Measurements from ENCODE around the gene GH2. TPM values are rescaled to one million over a fixed set of nuclear protein-coding genes. Genes with fewer than 3 reads are reported as not detected.
A peak's percentile ranks its signal among the peaks of the same experiment; 100 is the strongest.
"Not testable (repeated sequence)": the region's sequence is repeated elsewhere in the genome, so short reads cannot be mapped to it uniquely, and the experiment has no call there.

The GH2 gene
- total RNA-seq, 1 donor from 2014 or later: not detected

- H3K4me3 Mint-ChIP-seq (ENCODE audit: unreplicated experiment); H3K9me3 Mint-ChIP-seq (ENCODE audit: unreplicated experiment); H3K27me3 Mint-ChIP-seq (ENCODE audit: unreplicated experiment); DNase-seq; H3K4me1 Mint-ChIP-seq (ENCODE audit: low read depth, unreplicated experiment); H3K27ac Mint-ChIP-seq (ENCODE audit: unreplicated experiment); H3K36me3 Mint-ChIP-seq (ENCODE audit: unreplicated experiment): not testable (repeated sequence)
These were observed 11.5 kb downstream of the GH2 start for GRCh38 chr17:63870292-63870665.

- not testable (repeated sequence) for H3K4me3 Mint-ChIP-seq (ENCODE audit: unreplicated experiment); H3K27me3 Mint-ChIP-seq (ENCODE audit: unreplicated experiment); DNase-seq; H3K9me3 Mint-ChIP-seq (ENCODE audit: unreplicated experiment); H3K36me3 Mint-ChIP-seq (ENCODE audit: unreplicated experiment); H3K4me1 Mint-ChIP-seq (ENCODE audit: low read depth, unreplicated experiment); H3K27ac Mint-ChIP-seq (ENCODE audit: unreplicated experiment)
- TF ChIP-seq CTCF (IDR thresholded peaks at IDR 0.05; ENCODE audit: partially characterized antibody, unreplicated experiment): peak; percentile 26
These were observed 12.1 kb downstream of the GH2 start for GRCh38 chr17:63869491-63870291.

GRCh38 chr17:63866625-63867024 is 15.1 kb downstream of the GH2 start:
- not testable (repeated sequence) for H3K36me3 Mint-ChIP-seq (ENCODE audit: unreplicated experiment); H3K9me3 Mint-ChIP-seq (ENCODE audit: unreplicated experiment); H3K4me3 Mint-ChIP-seq (ENCODE audit: unreplicated experiment); H3K27me3 Mint-ChIP-seq (ENCODE audit: unreplicated experiment); H3K27ac Mint-ChIP-seq (ENCODE audit: unreplicated experiment); DNase-seq
- H3K4me1 Mint-ChIP-seq (ENCODE audit: low read depth, unreplicated experiment): peaks cover 14% of the 10 kb centered on the region

GRCh38 chr17:63859257-63859656 is 22.5 kb downstream of the GH2 start:
- H3K9me3 Mint-ChIP-seq (ENCODE audit: unreplicated experiment): peaks cover 2% of the 10 kb centered on the region
- H3K36me3 Mint-ChIP-seq (ENCODE audit: unreplicated experiment): no peaks in the 10 kb centered on the region

GRCh38 chr17:63856425-63856824 is 25.3 kb downstream of the GH2 start:
- H3K27me3 Mint-ChIP-seq (ENCODE audit: unreplicated experiment); H3K4me3 Mint-ChIP-seq (ENCODE audit: unreplicated experiment); H3K9me3 Mint-ChIP-seq (ENCODE audit: unreplicated experiment); H3K4me1 Mint-ChIP-seq (ENCODE audit: low read depth, unreplicated experiment); H3K36me3 Mint-ChIP-seq (ENCODE audit: unreplicated experiment); DNase-seq; H3K27ac Mint-ChIP-seq (ENCODE audit: unreplicated experiment): not testable (repeated sequence)

More at GRCh38 chr17:63859257-63859656, 22.5 kb downstream of the GH2 start:
- no peak for DNase-seq
- no peak overlapping the region for H3K27ac Mint-ChIP-seq (ENCODE audit: unreplicated experiment)
- no peak overlapping the region for H3K4me3 Mint-ChIP-seq (ENCODE audit: unreplicated experiment)
- peaks cover 12% of the 10 kb centered on the region for H3K27me3 Mint-ChIP-seq (ENCODE audit: unreplicated experiment)
- H3K4me1 Mint-ChIP-seq (ENCODE audit: low read depth, unreplicated experiment): peaks cover 10% of the 10 kb centered on the region
- no peak for TF ChIP-seq CTCF (IDR thresholded peaks at IDR 0.05; ENCODE audit: partially characterized antibody, unreplicated experiment)

GRCh38 chr17:63855185-63855584 is 26.6 kb downstream of the GH2 start:
- Mint-ChIP-seq H3K27ac (ENCODE audit: unreplicated experiment) (no peak overlapping the region), H3K36me3 (ENCODE audit: unreplicated experiment) (no peaks in the 10 kb centered on the region), H3K4me1 (ENCODE audit: low read depth, unreplicated experiment) (peaks cover 2% of the 10 kb centered on the region), H3K27me3 (ENCODE audit: unreplicated experiment) (peaks cover 6% of the 10 kb centered on the region), H3K4me3 (ENCODE audit: unreplicated experiment) (no peak overlapping the region), H3K9me3 (ENCODE audit: unreplicated experiment) (peaks cover 2% of the 10 kb centered on the region)
- no peak for DNase-seq
- TF ChIP-seq CTCF (IDR thresholded peaks at IDR 0.05; ENCODE audit: partially characterized antibody, unreplicated experiment): no peak
